Mesendoderm (in vitro differentiated cells): ENCODE data around the gene MITF.
A peak's percentile ranks its signal among the peaks of the same experiment; 100 is the strongest.

Experiments
- DNase-seq: peaks from one replicate; pipeline ENCODE4 v3.0.0; 2013
- H2AK5ac ChIP-seq: 2 replicates; pipeline ENCODE4 v1.6.1; 2013; ENCODE audit warnings: low read length, inconsistent platforms
- H2BK120ac ChIP-seq: 2 replicates; pipeline ENCODE4 v1.6.1; 2013; ENCODE audit warnings: low read depth, mild to moderate bottlenecking, low read length, moderate library complexity, mixed read lengths
- H2BK15ac ChIP-seq: replicated peaks from 2 replicates; pipeline ENCODE4 v1.6.1; 2013; ENCODE audit warnings: low read depth, mild to moderate bottlenecking, moderate library complexity
- H2BK5ac ChIP-seq: 2 replicates; pipeline ENCODE4 v1.6.1; 2013; ENCODE audit warnings: low read length, inconsistent platforms
- H3K18ac ChIP-seq: 2 replicates; pipeline ENCODE4 v1.6.1; 2013; ENCODE audit warnings: mild to moderate bottlenecking, low read length, mixed read lengths
- H3K23ac ChIP-seq: one replicate; pipeline ENCODE4 v1.6.1; 2013; ENCODE audit warnings: low read length
- H3K27ac ChIP-seq: 2 replicates; pipeline ENCODE4 v1.5.1; 2013; ENCODE audit warnings: low read depth, mild to moderate bottlenecking, inconsistent platforms, low read length, moderate library complexity
- H3K27me3 ChIP-seq: 2 replicates; pipeline ENCODE4 v1.6.1; 2013; ENCODE audit warnings: low read length, control low read depth, mild to moderate bottlenecking, inconsistent platforms; ENCODE audit not compliant: insufficient read depth, poor library complexity
- H3K36me3 ChIP-seq: 2 replicates; pipeline ENCODE4 v1.6.1; 2013; ENCODE audit warnings: low read length, inconsistent platforms; ENCODE audit not compliant: control insufficient read depth, insufficient read depth
- H3K4ac ChIP-seq: one replicate; pipeline ENCODE4 v1.6.1; 2013; ENCODE audit warnings: low read depth, mild to moderate bottlenecking, low read length, moderate library complexity
- H3K4me1 ChIP-seq: 2 replicates; pipeline ENCODE4 v1.6.1; 2013; ENCODE audit warnings: low read depth, low read length, inconsistent platforms; ENCODE audit not compliant: control insufficient read depth
- H3K4me2 ChIP-seq: 2 replicates; pipeline ENCODE4 v1.6.1; 2013; ENCODE audit warnings: low read length
- H3K4me3 ChIP-seq: 2 replicates; pipeline ENCODE4 v1.5.1; 2013; ENCODE audit warnings: mild to moderate bottlenecking, low read length
- H3K56ac ChIP-seq: one replicate; pipeline ENCODE4 v1.6.1; 2013; ENCODE audit warnings: low read length
- H3K79me1 ChIP-seq: 2 replicates; pipeline ENCODE4 v1.6.1; 2013; ENCODE audit warnings: low read length, inconsistent platforms
- H3K79me2 ChIP-seq: 2 replicates; pipeline ENCODE4 v1.6.1; 2013; ENCODE audit warnings: mild to moderate bottlenecking, low read length; ENCODE audit not compliant: control insufficient read depth, insufficient read depth
- H3K9ac ChIP-seq: 2 replicates; pipeline ENCODE4 v1.6.1; 2013; ENCODE audit warnings: low read length, inconsistent platforms
- H4K5ac ChIP-seq: one replicate; pipeline ENCODE4 v1.6.1; 2013; ENCODE audit warnings: low read length
- H4K8ac ChIP-seq: one replicate; pipeline ENCODE4 v1.6.1; 2013; ENCODE audit warnings: low read depth, mild to moderate bottlenecking, control low read depth, low read length, moderate library complexity
- WGBS: extraction: QIAGEN DNeasy Blood & Tissue Kit; methylation state at CpG from one replicate; pipeline ENCODE4 v1.1.7; 2013; ENCODE audit warnings: low lambda C conversion rate, missing lambda C conversion rate; ENCODE audit not compliant: insufficient coverage; ENCODE audit errors: extremely low coverage; 5-methylcytosine and 5-hydroxymethylcytosine counted together

Gene MITF

DNA sequence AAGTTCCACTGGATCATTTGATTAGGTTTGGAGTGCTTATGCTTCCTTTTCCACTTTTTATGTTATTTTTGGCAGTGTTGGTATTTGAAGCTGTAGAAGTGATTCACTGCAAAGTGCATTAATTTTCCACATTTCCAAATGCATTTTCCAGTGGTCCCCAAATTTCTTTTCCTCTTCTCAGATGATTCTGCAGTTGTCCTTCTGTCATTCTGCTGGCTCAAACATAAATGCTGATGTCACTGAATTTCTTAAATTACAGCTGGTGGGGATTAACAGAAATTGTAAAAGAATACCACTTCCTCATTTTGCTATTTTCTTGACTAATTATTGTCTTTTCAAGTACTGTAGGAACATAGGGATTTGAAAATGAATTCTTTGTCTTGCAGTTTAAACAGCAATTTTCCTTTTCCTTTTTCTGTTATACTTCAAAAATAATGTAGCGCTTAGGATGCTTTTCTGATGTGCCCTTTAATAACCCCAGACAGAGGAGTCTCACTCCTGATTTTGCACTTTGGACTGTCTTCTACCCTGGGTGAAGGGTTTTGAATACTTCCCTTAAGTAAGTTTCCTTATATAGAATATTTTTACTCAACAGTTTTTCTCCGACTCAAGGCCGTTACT lies 25.0 kb downstream of the MITF start:
- no CpG with 5 or more reads among the region's 3 CpGs for WGBS
- Histone ChIP-seq H2BK15ac (no peak overlapping the region), H3K9ac (no peak overlapping the region)

DNA sequence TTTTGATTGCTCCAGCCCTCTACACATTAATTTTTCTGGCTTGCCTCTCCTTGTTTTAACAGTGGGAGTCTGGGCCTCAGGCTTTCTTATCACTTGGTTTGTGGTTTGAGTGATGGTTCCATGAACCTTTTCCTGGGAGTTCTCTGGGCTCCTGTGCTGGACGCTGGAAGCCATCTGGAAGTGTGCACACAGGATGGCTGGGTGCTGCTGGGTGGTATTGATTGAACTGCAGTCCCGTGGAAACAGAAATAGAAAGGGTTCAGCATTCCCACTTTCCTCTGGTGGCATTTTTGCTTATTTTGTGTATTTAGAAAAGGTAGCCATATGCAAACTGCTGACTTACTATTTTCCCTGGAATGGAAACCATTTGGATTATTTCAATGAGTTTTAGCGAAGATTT lies 25.6 kb downstream of the MITF start:
- Histone ChIP-seq H2AK5ac (no peak overlapping the region), H3K4ac (no peak overlapping the region), H2BK120ac (no peak overlapping the region), H3K36me3 (no peaks in the 10 kb centered on the region), H3K79me1 (no peaks in the 10 kb centered on the region), H3K9ac (no peak overlapping the region), H3K27me3 (no peaks in the 10 kb centered on the region), H3K4me1 (no peaks in the 10 kb centered on the region), H3K56ac (no peak overlapping the region), H2BK15ac (no peak overlapping the region), H3K4me2 (no peak overlapping the region), H3K27ac (no peak overlapping the region), H2BK5ac (no peak overlapping the region), H3K18ac (peak overlapping the region; percentile 14), H3K79me2 (no peaks in the 10 kb centered on the region), H4K8ac (no peak overlapping the region), H3K4me3 (no peak overlapping the region), H3K23ac (no peak overlapping the region), H4K5ac (no peak overlapping the region)
- DNase-seq = no peak
- no CpG with 5 or more reads among the region's 3 CpGs for WGBS

More for the DNA sequence above, 25.0 kb downstream of the MITF start:
- no peak overlapping the region for H3K23ac ChIP-seq
- no peaks in the 10 kb centered on the region for H3K79me1 ChIP-seq
- no peak overlapping the region for H3K18ac ChIP-seq
- H4K5ac ChIP-seq = no peak overlapping the region
- H2BK5ac ChIP-seq = no peak overlapping the region
- H3K4ac ChIP-seq = no peak overlapping the region
- no peak overlapping the region for H3K4me3 ChIP-seq
- no peak overlapping the region for H3K27ac ChIP-seq
- H3K4me2 ChIP-seq = no peak overlapping the region
- H3K27me3 ChIP-seq = no peaks in the 10 kb centered on the region
- H3K4me1 ChIP-seq = no peaks in the 10 kb centered on the region
- H3K56ac ChIP-seq = no peak overlapping the region
- no peak overlapping the region for H4K8ac ChIP-seq
- H2AK5ac ChIP-seq = no peak overlapping the region
- H3K36me3 ChIP-seq = no peaks in the 10 kb centered on the region
- no peak overlapping the region for H2BK120ac ChIP-seq
- DNase-seq = no peak
- no peaks in the 10 kb centered on the region for H3K79me2 ChIP-seq

DNA sequence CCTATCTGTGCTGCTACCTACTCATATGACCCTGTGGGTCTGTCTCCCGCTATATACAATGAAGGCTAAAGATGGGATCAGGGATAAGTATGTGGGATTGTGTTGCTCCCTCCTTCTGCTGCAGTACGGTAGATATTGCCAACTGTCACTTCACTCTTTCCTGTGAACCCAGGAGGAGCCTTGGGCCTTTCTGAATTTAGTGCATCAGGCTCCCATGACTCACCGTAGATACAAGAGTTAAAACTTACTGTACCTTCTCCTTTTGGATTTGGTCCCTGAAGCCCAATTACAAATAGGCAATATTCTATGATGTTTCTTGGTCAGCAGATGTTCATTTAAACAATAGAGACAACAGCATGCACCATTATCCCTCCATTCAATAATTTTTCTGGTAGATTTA lies 27.4 kb downstream of the MITF start:
- H2AK5ac ChIP-seq = no peak overlapping the region
- H3K27me3 ChIP-seq = no peaks in the 10 kb centered on the region
- no peak overlapping the region for H3K18ac ChIP-seq
- no peak overlapping the region for H2BK15ac ChIP-seq
- no peak overlapping the region for H3K4me2 ChIP-seq
- no peak overlapping the region for H2BK120ac ChIP-seq
- no peak overlapping the region for H4K8ac ChIP-seq
- no peak overlapping the region for H3K4ac ChIP-seq
- H2BK5ac ChIP-seq = no peak overlapping the region
- no peak overlapping the region for H3K27ac ChIP-seq
- H4K5ac ChIP-seq = no peak overlapping the region
- H3K4me3 ChIP-seq = no peak overlapping the region
- H3K23ac ChIP-seq = no peak overlapping the region
- no peaks in the 10 kb centered on the region for H3K79me1 ChIP-seq
- H3K56ac ChIP-seq = no peak overlapping the region
- H3K36me3 ChIP-seq = no peaks in the 10 kb centered on the region
- no peak for DNase-seq
- H3K79me2 ChIP-seq = no peaks in the 10 kb centered on the region
- H3K4me1 ChIP-seq = no peaks in the 10 kb centered on the region
- H3K9ac ChIP-seq = no peak overlapping the region
- no CpG with 5 or more reads among the region's 3 CpGs for WGBS

- H3K27ac ChIP-seq = no peak overlapping the region
- no peaks in the 10 kb centered on the region for H3K79me2 ChIP-seq
- H4K8ac ChIP-seq = no peak overlapping the region
- H3K4me3 ChIP-seq = no peak overlapping the region
- H2AK5ac ChIP-seq = no peak overlapping the region
- H3K27me3 ChIP-seq = no peaks in the 10 kb centered on the region
- no peak overlapping the region for H2BK15ac ChIP-seq
- H2BK5ac ChIP-seq = no peak overlapping the region
- no peaks in the 10 kb centered on the region for H3K36me3 ChIP-seq
- DNase-seq = no peak
- no peaks in the 10 kb centered on the region for H3K4me1 ChIP-seq
- H2BK120ac ChIP-seq = no peak overlapping the region
- H3K4ac ChIP-seq = no peak overlapping the region
- H4K5ac ChIP-seq = no peak overlapping the region
- H3K79me1 ChIP-seq = no peaks in the 10 kb centered on the region
- WGBS = no CpG with 5 or more reads among the region's 5 CpGs
- no peak overlapping the region for H3K18ac ChIP-seq
- no peak overlapping the region for H3K4me2 ChIP-seq
- no peak overlapping the region for H3K23ac ChIP-seq
- no peak overlapping the region for H3K9ac ChIP-seq
- H3K56ac ChIP-seq = no peak overlapping the region
Measured at GRCh38 chr3:69767571-69767970, 28.3 kb downstream of the MITF start.

- H2AK5ac ChIP-seq = no peak overlapping the region
- H2BK120ac ChIP-seq = no peak overlapping the region
- no peak overlapping the region for H4K5ac ChIP-seq
- no peak overlapping the region for H3K23ac ChIP-seq
- H3K18ac ChIP-seq = no peak overlapping the region
- H3K56ac ChIP-seq = no peak overlapping the region
- H4K8ac ChIP-seq = no peak overlapping the region
- H3K36me3 ChIP-seq = no peaks in the 10 kb centered on the region
- no peak overlapping the region for H3K4me2 ChIP-seq
- no peak overlapping the region for H2BK5ac ChIP-seq
- no peak overlapping the region for H2BK15ac ChIP-seq
- H3K4me1 ChIP-seq = no peaks in the 10 kb centered on the region
- no peak overlapping the region for H3K4ac ChIP-seq
- no peaks in the 10 kb centered on the region for H3K79me1 ChIP-seq
- H3K9ac ChIP-seq = no peak overlapping the region
- no peak overlapping the region for H3K4me3 ChIP-seq
- H3K79me2 ChIP-seq = no peaks in the 10 kb centered on the region
- no peak overlapping the region for H3K27ac ChIP-seq
- WGBS = no CpG with 5 or more reads among the region's 2 CpGs
- DNase-seq = no peak
- H3K27me3 ChIP-seq = no peaks in the 10 kb centered on the region
Measured at GRCh38 chr3:69768438-69768837, 29.2 kb downstream of the MITF start.

DNA sequence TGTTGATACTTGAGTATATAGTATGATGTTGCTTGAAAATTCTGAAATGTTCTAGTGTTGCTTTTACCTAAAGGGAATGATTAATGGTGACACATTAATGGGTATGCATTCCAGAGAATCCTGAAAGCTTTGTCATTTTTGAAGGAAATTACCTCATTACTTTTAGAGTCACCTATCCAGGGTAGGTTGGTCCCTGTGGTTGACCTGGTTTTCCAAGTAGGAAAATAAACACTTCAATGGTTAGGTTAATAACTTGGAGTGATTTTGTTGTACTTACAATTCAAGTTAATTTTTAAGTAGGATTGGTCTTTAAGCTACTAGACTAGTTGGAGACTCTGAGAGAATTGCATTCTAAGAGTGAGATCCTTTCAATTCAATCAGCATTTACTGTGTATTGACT lies 31.0 kb downstream of the MITF start:
- no peak overlapping the region for H2BK15ac ChIP-seq
- no peak overlapping the region for H4K8ac ChIP-seq
- no peak overlapping the region for H3K27ac ChIP-seq
- no peaks in the 10 kb centered on the region for H3K27me3 ChIP-seq
- no peak overlapping the region for H3K4me2 ChIP-seq
- no peak overlapping the region for H4K5ac ChIP-seq
- H3K79me1 ChIP-seq = no peaks in the 10 kb centered on the region
- H2AK5ac ChIP-seq = no peak overlapping the region
- peak; percentile 74 for DNase-seq
- H3K18ac ChIP-seq = no peak overlapping the region
- H3K4ac ChIP-seq = no peak overlapping the region
- H3K79me2 ChIP-seq = no peaks in the 10 kb centered on the region
- no peaks in the 10 kb centered on the region for H3K36me3 ChIP-seq
- no peak overlapping the region for H3K56ac ChIP-seq
- no peaks in the 10 kb centered on the region for H3K4me1 ChIP-seq
- no peak overlapping the region for H3K23ac ChIP-seq
- no peak overlapping the region for H2BK120ac ChIP-seq
- no peak overlapping the region for H3K4me3 ChIP-seq
- H3K9ac ChIP-seq = no peak overlapping the region
- H2BK5ac ChIP-seq = no peak overlapping the region
